Subcutaneous abdominal adipose tissue (tissue), 5 donors: ENCODE data around the gene IDI1.
"Not testable (repeated sequence)": the region's sequence is repeated elsewhere in the genome, so short reads cannot be mapped to it uniquely, and the experiment has no call there.

Experiments used
- H3K27ac ChIP-seq: one replicate; pipeline ENCODE4 v1.7.0; 2013; ENCODE audit warnings: low read depth, mild to moderate bottlenecking, inconsistent platforms, low read length, moderate library complexity
- H3K27me3 ChIP-seq, 5 donors: one replicate each; pipeline ENCODE4 v1.7.0; 2013; ENCODE audit warnings: low read length in 5 of 5, inconsistent platforms in 1 of 5; ENCODE audit not compliant: control insufficient read depth in 5 of 5, insufficient read depth in 4 of 5
- H3K36me3 ChIP-seq, 5 donors: one replicate each; pipeline ENCODE4 v1.7.0; 2013; ENCODE audit warnings: low read length in 5 of 5; ENCODE audit not compliant: control insufficient read depth in 5 of 5, insufficient read depth in 5 of 5
- H3K4me1 ChIP-seq, 5 donors: one replicate each; pipeline ENCODE4 v1.7.0; 2013; ENCODE audit warnings: low read length in 5 of 5, mild to moderate bottlenecking in 3 of 5, moderate library complexity in 1 of 5; ENCODE audit not compliant: control insufficient read depth in 5 of 5, insufficient read depth in 5 of 5
- H3K4me3 ChIP-seq, 5 donors: one replicate each; pipeline ENCODE4 v1.7.0; 2013; ENCODE audit warnings: low read length in 5 of 5, low read depth in 1 of 5
- H3K9ac ChIP-seq, 5 donors: one replicate each; pipeline ENCODE4 v1.7.0; 2013; ENCODE audit warnings: low read length in 5 of 5, mild to moderate bottlenecking in 4 of 5, moderate library complexity in 3 of 5
- H3K9me3 ChIP-seq, 5 donors: one replicate each; pipeline ENCODE4 v1.7.0; 2013; ENCODE audit warnings: low read length in 5 of 5; ENCODE audit not compliant: control insufficient read depth in 5 of 5
- donor health status: healthy.
- donor health status: healthy.
- donor health status: healthy.
- donor health status: healthy.
- donor health status: healthy.

Gene IDI1

GRCh38 chr10:1022413-1022812, 26.5 kb downstream of the IDI1 start:
- no peak overlapping the region for H3K4me3 ChIP-seq
- H3K4me1 ChIP-seq = no peaks in the 10 kb centered on the region
- H3K27me3 ChIP-seq = no peaks in the 10 kb centered on the region
- H3K9me3 ChIP-seq = no peaks in the 10 kb centered on the region
- H3K36me3 ChIP-seq = peaks cover 3 to 26% (median 17%) of the 10 kb centered on the region in 5 donors
- no peak overlapping the region for H3K27ac ChIP-seq
- no peak overlapping the region for H3K9ac ChIP-seq

- H3K27me3 ChIP-seq = no peaks in the 10 kb centered on the region
- no peak overlapping the region for H3K9ac ChIP-seq
- no peak overlapping the region for H3K27ac ChIP-seq
- no peaks in the 10 kb centered on the region for H3K9me3 ChIP-seq
- peaks cover 15 to 40% (median 31%) of the 10 kb centered on the region in 5 donors for H3K36me3 ChIP-seq
- no peaks in the 10 kb centered on the region for H3K4me1 ChIP-seq
- no peak overlapping the region for H3K4me3 ChIP-seq
These were observed 28.0 kb downstream of the IDI1 start for GRCh38 chr10:1020958-1021357.

DNA sequence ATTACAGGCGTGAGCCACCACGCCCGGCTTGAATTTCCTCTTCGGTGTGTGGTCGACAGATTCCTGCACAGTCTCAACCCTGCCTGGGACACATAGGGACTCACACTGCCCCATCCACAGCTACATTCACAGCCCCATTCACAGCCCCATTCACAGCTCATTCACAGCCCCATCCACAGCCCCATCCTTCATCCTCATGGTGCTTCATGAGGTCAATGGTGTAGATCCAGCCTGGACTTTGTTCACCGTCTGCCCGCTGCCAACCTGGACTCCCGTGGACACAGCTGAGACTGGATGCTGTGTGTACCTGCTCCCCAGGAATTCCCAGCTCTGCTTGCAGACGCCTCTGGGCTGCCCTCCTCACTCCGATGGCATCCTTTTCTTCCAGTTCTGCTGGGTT, 28.5 kb downstream of the IDI1 start:
- Histone ChIP-seq H3K27me3 (no peaks in the 10 kb centered on the region), H3K4me1 (no peaks in the 10 kb centered on the region), H3K36me3 (peaks cover 15 to 45% (median 36%) of the 10 kb centered on the region in 5 donors), H3K4me3 (no peak overlapping the region), H3K27ac (no peak overlapping the region), H3K9ac (no peak overlapping the region), H3K9me3 (no peaks in the 10 kb centered on the region)

DNA sequence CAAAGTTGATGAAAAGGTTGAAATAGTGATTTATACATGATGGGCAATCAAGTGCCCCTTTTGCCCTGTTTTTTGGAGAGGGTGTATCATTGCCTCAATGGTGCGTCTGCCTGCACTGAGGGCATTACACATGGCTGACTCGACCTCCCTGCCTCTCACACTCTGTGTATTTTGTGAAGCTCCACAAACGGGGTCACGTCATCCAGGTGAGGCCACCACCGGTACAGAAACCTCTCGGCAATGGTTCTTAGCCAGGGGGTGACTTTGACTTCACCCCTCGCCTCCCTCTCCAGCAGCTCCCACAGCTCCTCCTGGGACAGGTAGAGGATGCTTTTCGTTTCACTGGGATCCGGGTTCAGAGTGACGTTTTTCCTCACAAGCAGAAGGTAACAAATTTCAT, 29.6 kb downstream of the IDI1 start:
- Histone ChIP-seq H3K27me3 (no peaks in the 10 kb centered on the region), H3K27ac (no peak overlapping the region), H3K9ac (no peak overlapping the region), H3K36me3 (peaks cover 15 to 54% (median 42%) of the 10 kb centered on the region in 5 donors), H3K9me3 (no peaks in the 10 kb centered on the region), H3K4me3 (no peak overlapping the region), H3K4me1 (no peaks in the 10 kb centered on the region)

DNA sequence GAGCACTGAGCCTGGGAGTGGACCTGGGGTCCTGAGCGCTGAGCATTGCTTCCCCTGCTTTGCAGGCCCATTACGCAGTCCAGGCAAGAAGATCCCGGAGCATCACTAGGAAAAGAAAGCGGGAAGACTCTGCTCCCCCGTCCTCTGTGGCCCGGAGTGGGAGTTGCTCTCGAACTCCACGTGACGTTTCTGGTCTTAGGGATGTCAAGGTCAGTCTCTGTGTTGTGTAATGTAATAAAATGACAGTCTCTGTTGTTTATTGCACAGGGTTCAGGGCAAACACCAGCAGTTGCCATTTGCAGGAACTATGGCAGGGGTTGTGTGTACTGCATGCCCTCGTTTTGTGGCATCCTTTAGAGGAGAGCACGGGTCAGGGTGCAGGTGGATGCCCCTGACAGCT, 33.2 kb downstream of the IDI1 start:
- Histone ChIP-seq H3K4me3 (no peak overlapping the region), H3K4me1 (no peaks in the 10 kb centered on the region), H3K9me3 (no peaks in the 10 kb centered on the region), H3K27ac (no peak overlapping the region), H3K27me3 (no peaks in the 10 kb centered on the region), H3K36me3 (peaks cover 24 to 89% (median 74%) of the 10 kb centered on the region in 5 donors), H3K9ac (no peak overlapping the region)

GRCh38 chr10:1011696-1012095, 37.2 kb downstream of the IDI1 start:
- H3K9ac ChIP-seq = no peak overlapping the region
- H3K36me3 ChIP-seq = peaks cover 22 to 96% (median 87%) of the 10 kb centered on the region in 5 donors

DNA sequence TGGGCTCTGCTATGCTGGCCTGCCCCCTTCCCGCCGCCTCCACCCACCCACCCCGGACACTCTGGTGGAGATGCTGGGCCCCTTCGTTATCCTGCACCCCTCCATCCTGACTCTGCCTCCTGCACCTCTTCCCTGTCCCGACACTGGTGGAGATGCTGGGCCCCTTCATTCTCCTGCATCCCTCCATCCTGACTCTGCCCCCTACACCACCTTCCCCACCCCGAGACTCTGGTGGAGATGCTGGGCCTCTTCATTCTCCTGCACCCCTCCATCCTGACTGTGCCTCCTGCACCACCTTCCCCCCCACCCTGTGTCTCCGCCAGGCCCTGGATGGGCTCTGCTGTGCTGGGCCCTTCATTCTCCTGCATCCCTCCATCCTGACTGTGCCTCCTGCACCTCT, 38.2 kb downstream of the IDI1 start:
- Histone ChIP-seq H3K27me3 (no peaks in the 10 kb centered on the region), H3K9me3 (no peaks in the 10 kb centered on the region), H3K9ac (no peak overlapping the region), H3K36me3 (peaks cover 18 to 96% (median 88%) of the 10 kb centered on the region in 5 donors), H3K4me1 (no peaks in the 10 kb centered on the region), H3K27ac (no peak overlapping the region), H3K4me3 (no peak overlapping the region)

More at GRCh38 chr10:1011696-1012095, 37.2 kb downstream of the IDI1 start:
- no peak overlapping the region for H3K27ac ChIP-seq
- no peaks in the 10 kb centered on the region for H3K9me3 ChIP-seq
- H3K4me3 ChIP-seq = no peak overlapping the region
- no peaks in the 10 kb centered on the region for H3K27me3 ChIP-seq
- H3K4me1 ChIP-seq = no peaks in the 10 kb centered on the region

DNA sequence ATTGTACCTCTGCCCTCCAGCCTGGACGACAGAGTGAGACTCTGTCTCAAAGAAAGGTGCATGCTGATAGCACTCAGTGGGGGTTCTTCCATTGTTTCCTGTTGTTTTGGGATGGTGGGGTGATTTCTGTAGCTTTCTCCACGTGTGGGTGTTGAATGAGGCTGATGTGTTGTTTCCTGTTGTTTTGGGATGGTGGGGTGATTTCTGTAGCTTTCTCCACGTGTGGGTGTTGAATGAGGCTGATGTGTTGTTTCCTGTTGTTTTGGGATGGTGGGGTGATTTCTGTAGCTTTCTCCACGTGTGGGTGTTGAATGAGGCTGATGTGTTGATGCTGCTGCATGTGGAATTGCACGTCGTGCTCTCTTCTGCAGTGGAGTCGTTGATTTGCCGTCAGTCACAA, 39.0 kb downstream of the IDI1 start:
- H3K4me1 ChIP-seq, H3K9ac ChIP-seq, H3K9me3 ChIP-seq, H3K27ac ChIP-seq, H3K27me3 ChIP-seq, H3K4me3 ChIP-seq: not testable (repeated sequence)
- peaks cover 21 to 98% (median 89%) of the 10 kb centered on the region in 5 donors for H3K36me3 ChIP-seq

GRCh38 chr10:1009071-1009494, 39.8 kb downstream of the IDI1 start:
- Histone ChIP-seq H3K27me3 (no peaks in the 10 kb centered on the region), H3K4me3 (no peak overlapping the region), H3K36me3 (peaks cover 21 to 98% (median 91%) of the 10 kb centered on the region in 5 donors), H3K9ac (no peak overlapping the region), H3K27ac (no peak overlapping the region), H3K4me1 (peaks cover 0 to under 1% (median 0%) of the 10 kb centered on the region in 5 donors), H3K9me3 (no peaks in the 10 kb centered on the region)

- Histone ChIP-seq H3K4me1 (peaks cover 0 to 6% (median 0%) of the 10 kb centered on the region in 5 donors), H3K27me3 (no peaks in the 10 kb centered on the region), H3K9me3 (peaks cover 0 to 11% (median 5%) of the 10 kb centered on the region in 5 donors), H3K9ac (no peak overlapping the region), H3K36me3 (peaks cover 28 to 100% (median 93%) of the 10 kb centered on the region in 5 donors), H3K4me3 (no peak overlapping the region), H3K27ac (no peak overlapping the region)
These were observed 41.3 kb downstream of the IDI1 start for GRCh38 chr10:1007583-1007982.

DNA sequence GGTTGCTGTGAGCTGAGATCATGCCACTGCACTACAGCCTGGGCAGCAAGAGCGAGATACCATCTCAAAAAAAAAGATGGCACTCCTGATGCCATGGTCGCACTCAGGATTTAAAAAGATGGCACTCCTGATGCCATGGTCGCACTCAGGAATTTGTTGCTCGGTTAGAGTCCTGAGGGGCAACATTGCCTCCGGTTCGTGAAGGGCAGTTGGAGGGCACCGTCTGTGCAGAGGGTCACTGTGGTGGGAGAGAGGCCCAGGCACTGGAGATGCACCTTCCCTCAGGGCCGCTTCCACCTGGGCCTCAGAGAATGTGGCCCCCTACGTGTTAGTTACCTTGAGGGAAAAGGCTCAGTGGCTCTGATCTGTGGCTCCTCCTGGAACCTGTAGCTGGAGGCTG, 42.3 kb downstream of the IDI1 start:
- Histone ChIP-seq H3K36me3 (peaks cover 30 to 100% (median 92%) of the 10 kb centered on the region in 5 donors), H3K4me3 (no peak overlapping the region), H3K27ac (no peak overlapping the region), H3K9ac (no peak overlapping the region), H3K4me1 (peaks cover 0 to 6% (median 0%) of the 10 kb centered on the region in 5 donors), H3K27me3 (no peaks in the 10 kb centered on the region), H3K9me3 (peaks cover 0 to 14% (median 7%) of the 10 kb centered on the region in 5 donors)
